Left forelimb (tissue), 1 donor: ENCODE data around the gene ASTN1.

Source experiments
- DNase-seq: peaks from one replicate; pipeline ENCODE4 v3.0.0-alpha.2; 2018; ENCODE audit warnings: low spot score

Gene ASTN1

DNA sequence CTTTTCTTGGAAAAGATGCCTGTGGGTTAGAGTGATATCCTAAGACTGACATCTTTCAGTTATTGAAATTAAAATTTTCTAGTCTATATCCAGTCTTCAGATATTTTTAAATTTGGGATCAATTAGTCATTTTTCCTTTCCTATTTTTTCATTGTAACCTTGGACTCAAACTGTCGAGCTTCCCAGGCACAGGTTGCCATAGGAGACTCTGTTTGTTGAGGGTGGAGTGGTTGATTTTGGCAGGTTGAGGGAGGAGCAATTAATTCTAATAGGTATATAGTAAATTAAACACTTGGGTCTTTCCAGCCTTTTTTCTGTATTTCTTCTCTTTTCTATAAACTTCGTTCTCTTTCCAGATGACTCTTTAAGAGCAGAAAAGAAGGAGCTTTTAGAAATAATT, 326.8 kb downstream of the ASTN1 start:
- DNase-seq, result no peak

GRCh38 chr1:176831150-176831549, 333.4 kb downstream of the ASTN1 start:
- DNase-seq, result no peak

DNA sequence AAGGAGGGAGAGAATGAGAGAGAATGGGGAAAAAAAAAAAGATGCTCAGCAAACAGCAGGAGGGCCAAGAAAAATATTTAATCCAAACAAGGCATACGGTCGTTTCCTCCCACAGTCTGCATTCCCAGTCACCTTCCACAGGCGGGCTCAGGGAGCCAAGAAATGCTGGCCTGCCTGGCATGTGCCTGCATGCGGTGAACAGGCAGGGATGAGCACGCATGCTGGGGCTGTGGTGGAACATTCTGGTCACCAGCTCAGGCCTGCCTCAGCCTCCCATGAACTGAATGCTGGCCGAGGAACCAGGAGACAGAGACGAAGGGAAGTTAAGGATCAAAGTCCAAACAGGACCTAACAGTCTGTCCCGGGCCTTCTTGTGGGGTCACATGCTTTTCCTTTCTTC, 335.3 kb downstream of the ASTN1 start:
- no peak for DNase-seq

- no peak for DNase-seq
Observed at GRCh38 chr1:176826265-176826664, 338.2 kb downstream of the ASTN1 start.

GRCh38 chr1:176820391-176821031, 344.0 kb downstream of the ASTN1 start:
- DNase-seq, result no peak

DNA sequence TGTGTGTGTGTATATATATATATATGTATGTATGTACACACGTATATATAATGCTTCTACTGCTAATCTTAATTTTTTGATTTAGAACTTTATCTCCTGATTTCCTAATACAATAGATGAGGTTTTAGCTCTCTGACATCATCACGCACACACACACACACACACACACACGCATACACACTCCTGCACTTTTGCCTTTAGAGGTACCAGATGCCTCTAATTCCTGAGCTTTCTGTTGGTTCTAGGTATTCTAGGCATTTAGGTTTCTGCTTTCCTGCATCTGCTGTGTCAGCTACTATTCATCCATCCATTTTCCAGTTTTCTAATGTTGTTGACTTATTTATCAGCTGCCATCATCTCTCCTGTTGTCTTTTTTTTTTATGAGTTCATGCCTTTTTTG, 348.3 kb downstream of the ASTN1 start:
- no peak for DNase-seq

DNA sequence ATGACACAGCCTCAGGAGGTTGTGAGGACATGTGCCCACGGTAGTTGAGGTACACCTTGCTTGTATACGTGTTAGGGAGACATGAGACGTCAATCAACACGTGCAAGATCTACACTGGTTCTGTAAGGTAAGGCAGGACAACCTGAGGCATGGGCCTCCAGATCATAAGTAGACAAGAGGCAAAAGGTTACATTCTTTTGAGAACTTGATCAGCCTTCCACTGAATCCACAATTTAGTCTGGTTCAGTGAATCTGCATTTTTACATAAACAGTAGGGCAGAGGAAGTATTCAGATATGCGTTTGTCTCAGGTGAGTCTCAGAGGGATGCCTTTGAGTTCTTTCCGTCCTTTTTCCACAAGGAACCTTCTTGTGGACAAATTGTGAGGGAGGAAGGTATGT, 348.9 kb downstream of the ASTN1 start:
- no peak for DNase-seq

- no peak for DNase-seq
Observed at GRCh38 chr1:176811511-176812288, 352.8 kb downstream of the ASTN1 start.

DNA sequence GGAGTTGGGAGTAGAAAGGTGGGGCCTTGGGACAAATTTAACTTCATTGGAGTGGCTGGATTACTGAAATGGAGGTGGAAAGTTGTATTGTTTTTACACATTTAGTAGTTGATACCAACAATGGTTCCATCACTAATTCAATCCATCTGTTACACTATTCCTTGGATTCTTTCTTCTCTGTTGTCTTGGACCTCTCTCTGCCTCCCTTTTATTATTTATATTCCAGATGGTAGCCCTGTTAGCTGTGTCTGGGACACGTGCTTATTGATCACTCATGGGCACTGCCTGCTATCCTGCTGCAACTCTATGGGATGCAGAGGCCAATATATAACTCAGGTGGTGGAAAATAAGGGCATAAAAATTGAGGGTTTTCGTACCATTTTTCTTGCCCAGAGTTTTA, 355.2 kb downstream of the ASTN1 start:
- no peak for DNase-seq
